NCI-H1048 (cell line): ENCODE results near the gene KRT1.

ENCODE experiments used
- DNase-seq: peaks from one replicate; lab custom pipeline; 2025; lab: John Stamatoyannopoulos, UW

The KRT1 gene

GRCh38 chr12:52636189-52636588, 44.0 kb downstream of the KRT1 start:
- DNase-seq = no peak

- DNase-seq = no peak
These were observed 45.7 kb downstream of the KRT1 start for GRCh38 chr12:52634266-52635056.

GRCh38 chr12:52633383-52633782, 46.8 kb downstream of the KRT1 start:
- DNase-seq = no peak

- no peak for DNase-seq
These were observed 47.6 kb downstream of the KRT1 start for GRCh38 chr12:52632656-52633055.

- no peak for DNase-seq
These were observed 48.3 kb downstream of the KRT1 start for GRCh38 chr12:52631676-52632459.

GRCh38 chr12:52631264-52631663, 48.9 kb downstream of the KRT1 start:
- no peak for DNase-seq

GRCh38 chr12:52630599-52631200, 49.5 kb downstream of the KRT1 start:
- no peak for DNase-seq

- DNase-seq = no peak
These were observed 50.2 kb downstream of the KRT1 start for GRCh38 chr12:52630008-52630500.

GRCh38 chr12:52629281-52630007, 50.8 kb downstream of the KRT1 start:
- no peak for DNase-seq

- DNase-seq = no peak
These were observed 51.4 kb downstream of the KRT1 start for GRCh38 chr12:52628841-52629240.

- DNase-seq = no peak
These were observed 52.1 kb downstream of the KRT1 start for GRCh38 chr12:52628111-52628507.

GRCh38 chr12:52627395-52628110, 52.7 kb downstream of the KRT1 start:
- DNase-seq = no peak
